CD4-positive, alpha-beta T cell (primary cell): ENCODE results near the gene MAL. TPM values are rescaled to one million over a fixed set of nuclear protein-coding genes. Genes with fewer than 3 reads are reported as not detected.

ENCODE experiments used
- ATAC-seq: fragments of 200-7000 bp; cut with Tn5 transposase; one replicate; pipeline ENCODE4 v1.10.0; 2022; ENCODE audit warnings: mild to moderate bottlenecking; ENCODE audit not compliant: poor library complexity
- CTCF ChIA-PET: fragments of 350-600 bp; sonication (Branson Sonifier 250); formaldehyde crosslinking; loops from one replicate; lab custom pipeline; 2021; ENCODE audit warnings: antibody characterized with exemption, inconsistent platforms; lab: Charles Lee
- POLR2A ChIA-PET: fragments of 350-600 bp; sonication (Branson Sonifier 250); formaldehyde crosslinking; loops from one replicate; lab custom pipeline; 2021; ENCODE audit warnings: antibody characterized with exemption, inconsistent platforms; lab: Charles Lee
- DNase-seq, 14 experiments: peaks; one replicate each; pipeline ENCODE4 v3.0.0-alpha.2; 2013 to 2020; ENCODE audit warnings: mixed read lengths in 2 of 14
- H3K27ac ChIP-seq, 2 donors: one replicate each; pipeline versions ENCODE4 v1.5.1 to v1.7.0; 2013; ENCODE audit warnings: low read length in 2 of 2, low read depth in 1 of 2, mild to moderate bottlenecking in 1 of 2
- H3K27me3 ChIP-seq, 2 experiments: 1 replicate in 1 of 2; 2 replicates in 1 of 2; pipeline versions ENCODE4 v1.6.1 to v1.7.0; 2013; ENCODE audit warnings: low read length in 2 of 2, control low read depth in 1 of 2, mild to moderate bottlenecking in 1 of 2, moderate library complexity in 1 of 2; ENCODE audit not compliant: insufficient read depth in 2 of 2, control insufficient read depth in 1 of 2
- H3K36me3 ChIP-seq: one replicate; pipeline ENCODE4 v1.6.1; 2013; ENCODE audit warnings: low read length, control low read depth; ENCODE audit not compliant: insufficient read depth
- H3K4me1 ChIP-seq: one replicate; pipeline ENCODE4 v1.6.1; 2013; ENCODE audit warnings: low read length, control low read depth; ENCODE audit not compliant: insufficient read depth
- H3K4me3 ChIP-seq: one replicate; pipeline ENCODE4 v1.5.1; 2013; ENCODE audit warnings: mild to moderate bottlenecking, low read length, moderate library complexity
- H3K9me3 ChIP-seq, 2 experiments: 1 replicate in 1 of 2; 2 replicates in 1 of 2; pipeline versions ENCODE4 v1.6.1 to v1.7.0; 2013; ENCODE audit warnings: low read length in 2 of 2, mild to moderate bottlenecking in 2 of 2, control low read depth in 1 of 2, moderate library complexity in 1 of 2; ENCODE audit not compliant: control insufficient read depth in 1 of 2, insufficient read depth in 1 of 2
- H3K27ac Mint-ChIP-seq: one replicate; pipeline ENCODE4 v1.8.0; 2020; ENCODE audit warnings: mixed read lengths
- H3K27me3 Mint-ChIP-seq: one replicate; pipeline ENCODE4 v1.8.0; 2021; ENCODE audit warnings: mixed read lengths
- H3K36me3 Mint-ChIP-seq: one replicate; pipeline ENCODE4 v1.8.0; 2021; ENCODE audit warnings: low read depth, mixed read lengths
- H3K4me1 Mint-ChIP-seq: one replicate; pipeline ENCODE4 v1.8.0; 2021; ENCODE audit warnings: low read depth, mixed read lengths
- H3K4me3 Mint-ChIP-seq: one replicate; pipeline ENCODE4 v1.8.0; 2020; ENCODE audit warnings: mild to moderate bottlenecking, mixed read lengths
- H3K9me3 Mint-ChIP-seq: one replicate; pipeline ENCODE4 v1.8.0; 2020; ENCODE audit warnings: mixed read lengths
- CTCF ChIP-seq: fragments of 200-600 bp; IDR thresholded peaks from one replicate; pipeline ENCODE4 v1.8.0; 2022; ENCODE audit warnings: antibody characterized with exemption, mild to moderate bottlenecking
- intact Hi-C, 2 experiments: fragments of 100-400 bp; cut with DNase I in 1 of 2; cut with micrococcal nuclease in 1 of 2; formaldehyde crosslinking; loops; one replicate each; pipeline versions ENCODE4 v1.15.1 to v1.9.0; 2023 to 2025; cut with DNase I, micrococcal nuclease
- total RNA-seq, 174 experiments: library from RNA in 2 of 174; stranded (reverse) in 2 of 174; gene quantifications; one replicate each; pipeline ENCODE4 v1.2.3 and lab custom pipeline; 2021 to 2026

The MAL gene
- total RNA-seq, 2 experiments from 2014 or later, result 101 to 102 TPM

DNA sequence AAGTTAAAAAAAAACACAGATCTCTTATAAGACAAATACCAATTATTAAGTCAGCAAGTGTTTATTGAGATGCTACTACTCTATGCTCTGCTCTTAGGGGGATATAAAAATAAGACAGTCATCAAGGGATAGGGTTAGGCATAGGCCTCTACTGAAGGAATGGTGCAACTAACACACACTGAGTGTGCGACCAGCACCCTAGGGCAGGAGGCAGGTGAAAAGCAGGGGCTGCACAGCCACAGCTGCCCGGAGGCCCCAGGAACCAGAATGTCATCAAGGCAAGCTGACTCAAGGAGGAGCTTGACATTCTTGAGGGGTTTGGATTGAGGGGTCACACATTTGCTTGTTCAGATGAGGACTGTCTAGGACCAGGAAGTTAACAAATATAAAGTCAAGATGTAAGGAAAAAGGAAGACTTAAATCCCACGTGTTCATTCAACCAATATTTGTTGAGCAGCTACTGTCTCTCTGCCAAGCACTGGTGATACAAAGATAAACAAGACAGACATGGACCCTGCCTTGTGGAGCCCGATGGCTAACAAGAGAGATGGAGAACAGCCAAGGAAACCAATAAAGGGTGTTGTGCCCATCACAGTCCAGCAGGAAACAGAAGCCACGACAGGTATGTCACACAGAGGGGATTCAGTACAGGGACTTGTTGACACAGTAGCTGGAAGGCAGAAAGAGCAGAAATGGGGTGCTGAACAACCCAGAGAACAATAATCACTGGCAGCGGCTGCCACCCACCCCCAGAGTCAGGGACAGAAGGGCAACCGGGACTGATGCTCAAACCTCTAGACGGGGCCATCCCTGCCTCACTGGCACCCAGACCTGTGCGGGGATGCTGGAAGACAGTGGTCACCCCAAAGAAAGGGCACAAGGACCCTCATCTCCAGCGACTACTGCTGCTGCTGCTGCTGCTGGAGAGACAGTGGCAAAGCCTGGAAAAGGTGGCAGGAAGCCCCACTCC is 45.8 kb upstream of the MAL start:
- H3K9me3 ChIP-seq, result peaks cover 0 to 9% of the 10 kb centered on the region in 2 experiments
- H3K27me3 ChIP-seq, result peaks cover 0 to 7% of the 10 kb centered on the region in 2 experiments
- ChIA-PET CTCF (interaction anchor here (0.6 kb wide), 1 partner anchor 89 kb away, joined by 3 read pairs; no protein-coding TSS in a partner anchor), POLR2A (no interaction called here)
- ATAC-seq, result no peak
- Mint-ChIP-seq H3K27ac (no peak overlapping the region), H3K4me1 (no peaks in the 10 kb centered on the region), H3K4me3 (no peak overlapping the region), H3K36me3 (no peaks in the 10 kb centered on the region), H3K9me3 (no peaks in the 10 kb centered on the region), H3K27me3 (peaks cover 40% of the 10 kb centered on the region)
- no peak overlapping the region for H3K4me3 ChIP-seq
- no peak overlapping the region for H3K27ac ChIP-seq
- intact Hi-C loops, result loop anchor here in 1 of 2 experiments (2.0 kb wide), 1 partner anchor 75 kb away; no protein-coding TSS in a partner anchor
- TF ChIP-seq CTCF, result no peak
- DNase-seq, result no peak
- no peaks in the 10 kb centered on the region for H3K36me3 ChIP-seq
- H3K4me1 ChIP-seq, result no peaks in the 10 kb centered on the region

DNA sequence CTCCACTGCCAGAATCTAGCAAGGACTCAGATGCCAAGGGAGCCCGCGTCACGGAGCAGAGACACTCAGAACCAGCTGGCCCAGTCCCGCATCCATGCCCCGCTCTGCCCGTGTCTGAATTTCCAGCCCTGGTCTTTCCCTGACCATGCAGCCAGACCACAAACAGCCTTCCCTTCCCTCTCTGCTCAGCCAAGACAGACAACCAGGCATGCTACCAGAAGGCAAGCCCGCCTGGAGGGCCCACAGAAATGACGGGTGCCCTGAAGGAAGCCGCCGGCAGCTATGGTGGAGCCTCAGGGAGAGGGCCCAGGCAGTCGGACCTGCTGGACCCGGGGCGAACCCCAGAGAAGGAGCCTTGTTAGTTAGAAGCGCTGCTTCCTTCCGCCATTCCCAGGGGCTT is 45.1 kb upstream of the MAL start:
- ChIA-PET CTCF (no interaction called here), POLR2A (no interaction called here)
- intact Hi-C loops, result loop anchor here in 1 of 2 experiments (2.0 kb wide), 1 partner anchor 76 kb away; no protein-coding TSS in a partner anchor
- no peak overlapping the region for H3K4me3 ChIP-seq
- Mint-ChIP-seq H3K27me3 (peaks cover 37% of the 10 kb centered on the region), H3K4me3 (no peak overlapping the region), H3K9me3 (no peaks in the 10 kb centered on the region), H3K4me1 (no peaks in the 10 kb centered on the region), H3K36me3 (no peaks in the 10 kb centered on the region), H3K27ac (no peak overlapping the region)
- DNase-seq, result no peak
- ATAC-seq, result no peak
- H3K27me3 ChIP-seq, result peaks cover 0 to 9% of the 10 kb centered on the region in 2 experiments
- no peak for TF ChIP-seq CTCF
- peaks cover 0 to 9% of the 10 kb centered on the region in 2 experiments for H3K9me3 ChIP-seq
- H3K36me3 ChIP-seq, result no peaks in the 10 kb centered on the region
- H3K27ac ChIP-seq, result no peak overlapping the region
- H3K4me1 ChIP-seq, result no peaks in the 10 kb centered on the region

DNA sequence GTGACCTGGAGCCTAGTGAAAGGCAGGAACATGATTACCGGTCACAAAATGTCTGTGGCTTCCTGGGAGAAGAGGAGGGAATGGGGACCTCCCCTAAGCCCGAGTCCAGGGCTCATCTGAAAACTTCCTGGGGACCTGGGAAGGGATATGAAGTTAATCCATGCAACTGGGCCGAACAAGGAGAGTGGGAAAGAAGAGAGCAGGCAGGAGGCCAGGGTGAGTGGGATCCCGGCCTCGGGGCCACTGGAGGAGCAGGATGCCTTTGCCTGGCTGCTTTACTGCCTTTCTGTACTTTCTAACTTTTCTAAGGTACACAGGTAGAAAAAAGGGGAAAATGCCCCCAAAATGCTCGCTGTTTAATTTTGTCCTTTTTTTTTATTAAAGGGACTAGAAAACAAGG is 43.4 kb upstream of the MAL start:
- no peaks in the 10 kb centered on the region for H3K4me1 ChIP-seq
- peaks cover 0 to 11% of the 10 kb centered on the region in 2 experiments for H3K27me3 ChIP-seq
- peaks cover 0 to 9% of the 10 kb centered on the region in 2 experiments for H3K9me3 ChIP-seq
- Mint-ChIP-seq H3K9me3 (no peaks in the 10 kb centered on the region), H3K36me3 (no peaks in the 10 kb centered on the region), H3K4me3 (no peak overlapping the region), H3K4me1 (no peaks in the 10 kb centered on the region), H3K27me3 (peaks cover 28% of the 10 kb centered on the region), H3K27ac (no peak overlapping the region)
- DNase-seq (no peak), ATAC-seq (no peak)
- H3K36me3 ChIP-seq, result no peaks in the 10 kb centered on the region
- H3K4me3 ChIP-seq, result no peak overlapping the region
- intact Hi-C loops, result no loop called here
- H3K27ac ChIP-seq, result no peak overlapping the region
- POLR2A ChIA-PET, result no interaction called here
- CTCF ChIA-PET, result no interaction called here
- TF ChIP-seq CTCF, result no peak
